Adrenal gland (tissue), 5 donors: ENCODE results near the gene RAP1A.

Experiments used
- POLR2A ChIP-seq, 2 donors: fragments of 450-650 bp; IDR thresholded peaks; one replicate each; pipeline ENCODE4 v1.6.1; 2017; ENCODE audit warnings: antibody characterized with exemption in 2 of 2, mild to moderate bottlenecking in 2 of 2, moderate library complexity in 1 of 2
- TF ChIP-seq, protein P1 (sequence below), 6 experiments: fragments of 450-650 bp in 4 of 6; fragments of 200-600 bp in 2 of 6; sonication (generic) in 1 of 6; IDR thresholded peaks; 1 replicate in 5 of 6; 2 replicates in 1 of 6; pipeline versions ENCODE4 v1.5.1 to v1.8.0; 2016 to 2021; ENCODE audit warnings: antibody characterized with exemption in 6 of 6, mild to moderate bottlenecking in 2 of 6, moderate library complexity in 1 of 6
- donor health status: DM: no; HTN: no; CAD: no.

DNA sequence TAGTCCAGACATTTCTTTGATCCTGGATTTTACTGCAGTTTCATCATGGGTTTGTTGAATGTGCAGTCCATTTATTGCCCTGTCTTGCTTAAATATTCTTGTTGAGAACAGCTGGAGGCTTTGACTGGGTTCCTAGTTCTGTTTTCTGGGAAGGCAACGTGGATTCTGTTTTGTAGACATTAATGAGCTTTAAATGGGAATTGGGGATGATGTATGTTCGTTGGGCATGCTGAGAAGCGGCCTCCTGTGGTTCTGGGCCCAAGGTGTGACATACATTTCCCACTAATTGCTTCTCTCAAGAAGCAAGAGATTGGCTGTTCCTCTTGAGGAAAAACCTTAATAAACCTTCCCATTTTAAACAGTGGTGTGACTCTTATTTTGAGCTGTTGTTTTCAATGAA, 96.7 kb downstream of the RAP1A start:
- TF ChIP-seq, protein P1, sequence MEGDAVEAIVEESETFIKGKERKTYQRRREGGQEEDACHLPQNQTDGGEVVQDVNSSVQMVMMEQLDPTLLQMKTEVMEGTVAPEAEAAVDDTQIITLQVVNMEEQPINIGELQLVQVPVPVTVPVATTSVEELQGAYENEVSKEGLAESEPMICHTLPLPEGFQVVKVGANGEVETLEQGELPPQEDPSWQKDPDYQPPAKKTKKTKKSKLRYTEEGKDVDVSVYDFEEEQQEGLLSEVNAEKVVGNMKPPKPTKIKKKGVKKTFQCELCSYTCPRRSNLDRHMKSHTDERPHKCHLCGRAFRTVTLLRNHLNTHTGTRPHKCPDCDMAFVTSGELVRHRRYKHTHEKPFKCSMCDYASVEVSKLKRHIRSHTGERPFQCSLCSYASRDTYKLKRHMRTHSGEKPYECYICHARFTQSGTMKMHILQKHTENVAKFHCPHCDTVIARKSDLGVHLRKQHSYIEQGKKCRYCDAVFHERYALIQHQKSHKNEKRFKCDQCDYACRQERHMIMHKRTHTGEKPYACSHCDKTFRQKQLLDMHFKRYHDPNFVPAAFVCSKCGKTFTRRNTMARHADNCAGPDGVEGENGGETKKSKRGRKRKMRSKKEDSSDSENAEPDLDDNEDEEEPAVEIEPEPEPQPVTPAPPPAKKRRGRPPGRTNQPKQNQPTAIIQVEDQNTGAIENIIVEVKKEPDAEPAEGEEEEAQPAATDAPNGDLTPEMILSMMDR (IDR thresholded peaks at IDR 0.05), result no peak
- TF ChIP-seq POLR2A (IDR thresholded peaks at IDR 0.05), result no peak
